SK-N-SH (cell line): ENCODE results near the gene TP63. TPM values are rescaled to one million over a fixed set of nuclear protein-coding genes. Genes with fewer than 3 reads are reported as not detected.

ENCODE experiments used
- CTCF ChIA-PET: fragments of 300-600, 350-600 bp; formaldehyde crosslinking; extraction: SDS; loops from one replicate; lab custom pipeline; 2021; lab: Yijun Ruan, JAX
- POLR2A ChIA-PET: fragments of 350-600 bp; sonication (Branson Sonifier 250); formaldehyde crosslinking; extraction: SDS; loops from one replicate; lab custom pipeline; 2020; ENCODE audit warnings: antibody characterized with exemption, inconsistent platforms; lab: Yijun Ruan, JAX
- DNase-seq: peaks from one replicate; pipeline ENCODE4 v3.0.0; 2012
- H2AFZ ChIP-seq: fragments of 200-600 bp; sonication (generic); 2 replicates; pipeline ENCODE4 v1.8.1; 2016; ENCODE audit warnings: antibody characterized with exemption, mild to moderate bottlenecking, low read depth
- H3F3A ChIP-seq: fragments of 200-600 bp; sonication (generic); replicated peaks from 2 replicates; pipeline ENCODE3; 2016; ENCODE audit warnings: antibody characterized with exemption, mild to moderate bottlenecking; ENCODE audit not compliant: insufficient read depth
- H3K27ac ChIP-seq, 2 experiments: fragments of 200-500 bp in 1 of 2; fragments of 200-600 bp in 1 of 2; sonication (Bioruptor generic) in 1 of 2; sonication (generic), shearing (Covaris generic) in 1 of 2; 2 replicates each; pipeline versions ENCODE4 v1.5.1 to v1.6.1; 2014 to 2016; ENCODE audit warnings: low read depth in 2 of 2, inconsistent platforms in 1 of 2, low read length in 1 of 2, mild to moderate bottlenecking in 1 of 2, mixed read lengths in 1 of 2
- H3K27me3 ChIP-seq: fragments of 200-600 bp; sonication (generic), shearing (Covaris generic); 2 replicates; pipeline ENCODE4 v1.6.1; 2016; ENCODE audit warnings: mixed run types; ENCODE audit not compliant: insufficient read depth
- H3K36me3 ChIP-seq, 2 experiments: fragments of 200-500 bp in 1 of 2; fragments of 200-600 bp in 1 of 2; sonication (Bioruptor generic) in 1 of 2; sonication (generic) in 1 of 2; replicated peaks in 1 of 2; 2 replicates each; pipeline versions ENCODE3 to v1.5.1; 2014 to 2016; ENCODE audit warnings: low read length in 1 of 2, mild to moderate bottlenecking in 1 of 2; ENCODE audit not compliant: insufficient read depth in 2 of 2, control insufficient read depth in 1 of 2
- H3K4me1 ChIP-seq, 2 experiments: fragments of 200-500 bp in 1 of 2; fragments of 200-600 bp in 1 of 2; sonication (Bioruptor generic) in 1 of 2; sonication (generic), shearing (Covaris generic) in 1 of 2; 2 replicates each; pipeline versions ENCODE4 v1.5.1 to v1.6.1; 2014 to 2016; ENCODE audit warnings: low read depth in 1 of 2, low read length in 1 of 2, mixed run types in 1 of 2; ENCODE audit not compliant: insufficient read depth in 2 of 2, control insufficient read depth in 1 of 2
- H3K4me2 ChIP-seq: fragments of 200-600 bp; sonication (generic), shearing (Covaris generic); 2 replicates; pipeline ENCODE4 v1.6.1; 2017; ENCODE audit warnings: mixed run types
- H3K4me3 ChIP-seq, 2 experiments: fragments of 200-500 bp in 1 of 2; fragments of 200-600 bp in 1 of 2; sonication (Bioruptor generic) in 1 of 2; sonication (generic), shearing (Covaris generic) in 1 of 2; 2 replicates each; pipeline versions ENCODE4 v1.5.1 to v1.8.1; 2014 to 2016; ENCODE audit warnings: low read depth in 2 of 2, inconsistent platforms in 1 of 2, low read length in 1 of 2, mild to moderate bottlenecking in 1 of 2, mixed read lengths in 1 of 2, moderate library complexity in 1 of 2
- H3K79me2 ChIP-seq: fragments of 200-600 bp; sonication (generic); 2 replicates; pipeline ENCODE4 v1.8.1; 2017; ENCODE audit warnings: mild to moderate bottlenecking; ENCODE audit not compliant: insufficient read depth
- H3K9ac ChIP-seq: fragments of 200-600 bp; sonication (generic); 2 replicates; pipeline ENCODE4 v1.6.1; 2017; ENCODE audit warnings: mixed run types
- H3K9me2 ChIP-seq: fragments of 200-600 bp; sonication (generic); 2 replicates; pipeline ENCODE4 v1.6.1; 2017; ENCODE audit warnings: mixed run types
- H3K9me3 ChIP-seq: fragments of 200-600 bp; sonication (generic); 2 replicates; pipeline ENCODE4 v1.6.1; 2017; ENCODE audit warnings: mixed run types, mild to moderate bottlenecking, moderate library complexity
- H4K20me1 ChIP-seq: fragments of 200-600 bp; sonication (generic); 2 replicates; pipeline ENCODE4 v1.6.1; 2017; ENCODE audit warnings: mild to moderate bottlenecking, mixed run types; ENCODE audit not compliant: insufficient read depth
- EP300 ChIP-seq, 2 experiments: IDR thresholded peaks; 2 replicates each; pipeline versions ENCODE4 v1.4.0 to v1.6.1; 2012; ENCODE audit warnings: borderline replicate concordance in 1 of 2, low read depth in 1 of 2, low read length in 1 of 2
- EZH2phosphoT487 ChIP-seq: fragments of 200-600 bp; sonication (generic); IDR thresholded peaks from 2 replicates; pipeline ENCODE4 v1.6.1; 2017; ENCODE audit warnings: low read depth, mixed run types, mild to moderate bottlenecking, antibody characterized with exemption, moderate library complexity, borderline replicate concordance
- FOSL2 ChIP-seq: IDR thresholded peaks from 2 replicates; pipeline ENCODE4 v1.4.0; 2012; ENCODE audit warnings: low read depth, mild to moderate bottlenecking, moderate library complexity, borderline replicate concordance
- FOXM1 ChIP-seq: IDR thresholded peaks from 2 replicates; pipeline ENCODE4 v1.4.0; 2012; ENCODE audit warnings: low read depth, mild to moderate bottlenecking
- MEF2A ChIP-seq: IDR thresholded peaks from 2 replicates; pipeline ENCODE4 v1.4.0; 2012; ENCODE audit warnings: low read depth, borderline replicate concordance
- MXI1 ChIP-seq: IDR thresholded peaks from 2 replicates; pipeline ENCODE4 v1.6.1; 2012; ENCODE audit warnings: mild to moderate bottlenecking, low read depth, low read length, improper control_type of control experiment
- NFIC ChIP-seq: IDR thresholded peaks from 2 replicates; pipeline ENCODE4 v1.4.0; 2012; ENCODE audit warnings: borderline replicate concordance
- NRF1 ChIP-seq: IDR thresholded peaks from 2 replicates; pipeline ENCODE4 v1.6.1; 2012; ENCODE audit warnings: low read depth, mild to moderate bottlenecking, low read length
- POLR2AphosphoS5 ChIP-seq: IDR thresholded peaks from 2 replicates; pipeline ENCODE4 v1.6.1; 2012; ENCODE audit warnings: low read depth, low read length
- RFX5 ChIP-seq: IDR thresholded peaks from 2 replicates; pipeline ENCODE4 v1.6.1; 2012; ENCODE audit warnings: mild to moderate bottlenecking, improper control_type of control experiment, low read length
- RXRA ChIP-seq: IDR thresholded peaks from 2 replicates; pipeline ENCODE4 v1.4.0; 2012; ENCODE audit warnings: low read depth, mild to moderate bottlenecking, borderline replicate concordance
- SIN3A ChIP-seq: IDR thresholded peaks from 2 replicates; pipeline ENCODE4 v1.6.1; 2012; ENCODE audit warnings: low read depth, mild to moderate bottlenecking, low read length, moderate library complexity, borderline replicate concordance
- TAF1 ChIP-seq: IDR thresholded peaks from 2 replicates; pipeline ENCODE4 v1.6.1; 2012; ENCODE audit warnings: low read depth, mild to moderate bottlenecking, low read length, moderate library complexity, borderline replicate concordance
- YY1 ChIP-seq: IDR thresholded peaks from 2 replicates; pipeline ENCODE4 v1.4.0; 2012; ENCODE audit warnings: low read depth, mild to moderate bottlenecking
- WGBS: methylation state at CpG from one replicate; pipeline ENCODE4 v1.1.6; 2017; ENCODE audit warnings: low lambda C conversion rate; 5-methylcytosine and 5-hydroxymethylcytosine counted together
- polyA plus RNA-seq, 3 experiments: library from polyadenylated mRNA; depleted of rRNA; stranded (reverse); fragments of >200 nt; gene quantifications; 2 replicates each; pipeline ENCODE4 v1.2.3, GENCODE V29; 2012
- TF ChIP-seq, protein P1 (sequence below): IDR thresholded peaks from 2 replicates; pipeline ENCODE4 v1.6.1; 2012; ENCODE audit warnings: mild to moderate bottlenecking, low read depth, low read length, moderate library complexity
- TF ChIP-seq, protein P2 (sequence below): fragments of 150-350 bp; IDR thresholded peaks from 2 replicates; pipeline ENCODE4 v1.6.1; 2017; ENCODE audit warnings: antibody characterized with exemption, low read length, low read depth, borderline replicate concordance
- TF ChIP-seq, protein P3 (sequence below): IDR thresholded peaks from 2 replicates; pipeline ENCODE4 v1.4.0; 2012; ENCODE audit warnings: low read depth, borderline replicate concordance
- TF ChIP-seq, protein P4 (sequence below): IDR thresholded peaks from 2 replicates; pipeline ENCODE4; 2012
- TF ChIP-seq, protein P5 (sequence below): IDR thresholded peaks from 2 replicates; pipeline ENCODE4 v1.4.0; 2012; ENCODE audit warnings: low read depth

TP63 gene
- polyA plus RNA-seq, 1 of the 3 experiments (the other 2 are of a cell fraction): not detected

DNA sequence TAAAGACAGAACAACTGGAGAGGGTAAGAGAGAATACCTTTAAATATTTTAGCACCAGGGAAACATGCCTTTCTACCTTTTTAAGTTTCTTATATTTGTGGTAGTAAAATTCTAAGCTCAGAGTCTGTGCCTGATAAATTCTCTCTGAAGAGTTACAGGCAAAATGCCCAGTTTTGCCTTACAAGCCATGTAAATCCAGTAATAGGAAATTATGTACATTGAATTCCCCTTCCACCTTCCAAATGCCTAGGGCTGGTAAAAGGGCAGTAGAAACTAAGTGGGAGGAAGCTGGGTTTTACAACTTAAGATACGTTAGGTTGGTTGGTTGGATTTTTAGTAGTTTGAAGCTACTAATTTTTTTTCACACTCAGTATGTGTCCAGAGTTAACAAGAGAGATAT lies 43.1 kb upstream of the TP63 start:
- H3F3A ChIP-seq: no peaks in the 10 kb centered on the region
- no peaks in the 10 kb centered on the region for H4K20me1 ChIP-seq
- 3% methylated on average over 1 of the region's 1 CpG for WGBS
- TF ChIP-seq YY1: no peak
- TF ChIP-seq POLR2AphosphoS5: no peak
- TF ChIP-seq RXRA: no peak
- TF ChIP-seq FOXM1: no peak
- TF ChIP-seq, protein P1, sequence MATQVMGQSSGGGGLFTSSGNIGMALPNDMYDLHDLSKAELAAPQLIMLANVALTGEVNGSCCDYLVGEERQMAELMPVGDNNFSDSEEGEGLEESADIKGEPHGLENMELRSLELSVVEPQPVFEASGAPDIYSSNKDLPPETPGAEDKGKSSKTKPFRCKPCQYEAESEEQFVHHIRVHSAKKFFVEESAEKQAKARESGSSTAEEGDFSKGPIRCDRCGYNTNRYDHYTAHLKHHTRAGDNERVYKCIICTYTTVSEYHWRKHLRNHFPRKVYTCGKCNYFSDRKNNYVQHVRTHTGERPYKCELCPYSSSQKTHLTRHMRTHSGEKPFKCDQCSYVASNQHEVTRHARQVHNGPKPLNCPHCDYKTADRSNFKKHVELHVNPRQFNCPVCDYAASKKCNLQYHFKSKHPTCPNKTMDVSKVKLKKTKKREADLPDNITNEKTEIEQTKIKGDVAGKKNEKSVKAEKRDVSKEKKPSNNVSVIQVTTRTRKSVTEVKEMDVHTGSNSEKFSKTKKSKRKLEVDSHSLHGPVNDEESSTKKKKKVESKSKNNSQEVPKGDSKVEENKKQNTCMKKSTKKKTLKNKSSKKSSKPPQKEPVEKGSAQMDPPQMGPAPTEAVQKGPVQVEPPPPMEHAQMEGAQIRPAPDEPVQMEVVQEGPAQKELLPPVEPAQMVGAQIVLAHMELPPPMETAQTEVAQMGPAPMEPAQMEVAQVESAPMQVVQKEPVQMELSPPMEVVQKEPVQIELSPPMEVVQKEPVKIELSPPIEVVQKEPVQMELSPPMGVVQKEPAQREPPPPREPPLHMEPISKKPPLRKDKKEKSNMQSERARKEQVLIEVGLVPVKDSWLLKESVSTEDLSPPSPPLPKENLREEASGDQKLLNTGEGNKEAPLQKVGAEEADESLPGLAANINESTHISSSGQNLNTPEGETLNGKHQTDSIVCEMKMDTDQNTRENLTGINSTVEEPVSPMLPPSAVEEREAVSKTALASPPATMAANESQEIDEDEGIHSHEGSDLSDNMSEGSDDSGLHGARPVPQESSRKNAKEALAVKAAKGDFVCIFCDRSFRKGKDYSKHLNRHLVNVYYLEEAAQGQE: no peak
- TF ChIP-seq NFIC: no peak
- no peak for TF ChIP-seq NRF1
- no peak for TF ChIP-seq FOSL2
- TF ChIP-seq TAF1: no peak
- TF ChIP-seq, protein P2, sequence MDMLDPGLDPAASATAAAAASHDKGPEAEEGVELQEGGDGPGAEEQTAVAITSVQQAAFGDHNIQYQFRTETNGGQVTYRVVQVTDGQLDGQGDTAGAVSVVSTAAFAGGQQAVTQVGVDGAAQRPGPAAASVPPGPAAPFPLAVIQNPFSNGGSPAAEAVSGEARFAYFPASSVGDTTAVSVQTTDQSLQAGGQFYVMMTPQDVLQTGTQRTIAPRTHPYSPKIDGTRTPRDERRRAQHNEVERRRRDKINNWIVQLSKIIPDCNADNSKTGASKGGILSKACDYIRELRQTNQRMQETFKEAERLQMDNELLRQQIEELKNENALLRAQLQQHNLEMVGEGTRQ: no peak
- TF ChIP-seq RFX5: no peak
- TF ChIP-seq MEF2A: no peak
- TF ChIP-seq EZH2phosphoT487: no peak
- TF ChIP-seq, protein P3, sequence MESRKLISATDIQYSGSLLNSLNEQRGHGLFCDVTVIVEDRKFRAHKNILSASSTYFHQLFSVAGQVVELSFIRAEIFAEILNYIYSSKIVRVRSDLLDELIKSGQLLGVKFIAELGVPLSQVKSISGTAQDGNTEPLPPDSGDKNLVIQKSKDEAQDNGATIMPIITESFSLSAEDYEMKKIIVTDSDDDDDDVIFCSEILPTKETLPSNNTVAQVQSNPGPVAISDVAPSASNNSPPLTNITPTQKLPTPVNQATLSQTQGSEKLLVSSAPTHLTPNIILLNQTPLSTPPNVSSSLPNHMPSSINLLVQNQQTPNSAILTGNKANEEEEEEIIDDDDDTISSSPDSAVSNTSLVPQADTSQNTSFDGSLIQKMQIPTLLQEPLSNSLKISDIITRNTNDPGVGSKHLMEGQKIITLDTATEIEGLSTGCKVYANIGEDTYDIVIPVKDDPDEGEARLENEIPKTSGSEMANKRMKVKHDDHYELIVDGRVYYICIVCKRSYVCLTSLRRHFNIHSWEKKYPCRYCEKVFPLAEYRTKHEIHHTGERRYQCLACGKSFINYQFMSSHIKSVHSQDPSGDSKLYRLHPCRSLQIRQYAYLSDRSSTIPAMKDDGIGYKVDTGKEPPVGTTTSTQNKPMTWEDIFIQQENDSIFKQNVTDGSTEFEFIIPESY: no peak
- TF ChIP-seq, protein P4, sequence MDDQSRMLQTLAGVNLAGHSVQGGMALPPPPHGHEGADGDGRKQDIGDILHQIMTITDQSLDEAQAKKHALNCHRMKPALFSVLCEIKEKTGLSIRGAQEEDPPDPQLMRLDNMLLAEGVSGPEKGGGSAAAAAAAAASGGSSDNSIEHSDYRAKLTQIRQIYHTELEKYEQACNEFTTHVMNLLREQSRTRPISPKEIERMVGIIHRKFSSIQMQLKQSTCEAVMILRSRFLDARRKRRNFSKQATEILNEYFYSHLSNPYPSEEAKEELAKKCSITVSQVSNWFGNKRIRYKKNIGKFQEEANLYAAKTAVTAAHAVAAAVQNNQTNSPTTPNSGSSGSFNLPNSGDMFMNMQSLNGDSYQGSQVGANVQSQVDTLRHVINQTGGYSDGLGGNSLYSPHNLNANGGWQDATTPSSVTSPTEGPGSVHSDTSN: no peak
- TF ChIP-seq SIN3A: no peak
- TF ChIP-seq MXI1: no peak
- no peak for TF ChIP-seq EP300 (IDR thresholded peaks at IDR 0.05; ENCODE audit: borderline replicate concordance in 1 of 2, low read depth in 1 of 2, low read length in 1 of 2)
- TF ChIP-seq, protein P5, sequence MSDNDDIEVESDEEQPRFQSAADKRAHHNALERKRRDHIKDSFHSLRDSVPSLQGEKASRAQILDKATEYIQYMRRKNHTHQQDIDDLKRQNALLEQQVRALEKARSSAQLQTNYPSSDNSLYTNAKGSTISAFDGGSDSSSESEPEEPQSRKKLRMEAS: no peak
- H3K27me3 ChIP-seq: no peaks in the 10 kb centered on the region
- H3K79me2 ChIP-seq: no peaks in the 10 kb centered on the region
- no peaks in the 10 kb centered on the region for H3K9me3 ChIP-seq
- DNase-seq: no peak
- H3K4me2 ChIP-seq: no peak overlapping the region
- POLR2A ChIA-PET: no interaction called here
- H3K36me3 ChIP-seq: no peaks in the 10 kb centered on the region
- no peak overlapping the region for H3K27ac ChIP-seq
- peaks cover 0 to 4% of the 10 kb centered on the region in 2 experiments; a peak in 1 of 4 replicates for H3K4me1 ChIP-seq
- H3K4me3 ChIP-seq: no peak overlapping the region
- no peak overlapping the region for H3K9ac ChIP-seq
- CTCF ChIA-PET: no interaction called here
- H2AFZ ChIP-seq: no peak overlapping the region
- no peaks in the 10 kb centered on the region for H3K9me2 ChIP-seq
